ENCODE results near the gene AP1S1.

Gene AP1S1

GRCh38 chr7:101165958-101166647, 11.8 kb downstream of the AP1S1 start:
- no peak for DNase-seq (ENCODE audit: extremely low spot score)
- TF ChIP-seq ARNT (IDR thresholded peaks at IDR 0.05) (no peak), ELF4 (IDR thresholded peaks at IDR 0.05) (no peak), HDGF (IDR thresholded peaks at IDR 0.05; ENCODE audit: borderline replicate concordance) (no peak), PKNOX1 (IDR thresholded peaks at IDR 0.05) (no peak), BHLHE40 (IDR thresholded peaks at IDR 0.05; ENCODE audit: borderline replicate concordance) (no peak), FOXA1 (IDR thresholded peaks at IDR 0.05) (no peak), ZNF384 (IDR thresholded peaks at IDR 0.05) (no peak), SP1 (IDR thresholded peaks at IDR 0.05) (no peak), L3MBTL2 (conservative IDR thresholded peaks at IDR 0.05) (no peak), SUZ12 (IDR thresholded peaks at IDR 0.05) (no peak), FOXK2 (IDR thresholded peaks at IDR 0.05) (no peak), LEF1 (IDR thresholded peaks at IDR 0.05; ENCODE audit: borderline replicate concordance) (no peak), TARDBP (IDR thresholded peaks at IDR 0.05) (no peak), NFRKB (IDR thresholded peaks at IDR 0.05) (no peak), FOXM1 (IDR thresholded peaks at IDR 0.05; ENCODE audit: borderline replicate concordance) (no peak), CTBP1 (IDR thresholded peaks at IDR 0.05; ENCODE audit: borderline replicate concordance) (no peak)
- CTCF ChIA-PET: interaction anchor here (0.7 to 1.5 kb wide), 3 partner anchors 22 to 117 kb away, joined by 3 to 7 read pairs (median 3); partner anchors contain the start of gene SERPINE1
- POLR2A ChIA-PET: interaction anchor here (0.7 to 1.2 kb wide), 3 partner anchors 8 to 461 kb away, joined by 4 to 6 read pairs (median 4); partner anchors contain the start of gene POP7

GRCh38 chr7:101166648-101166908, 12.3 kb downstream of the AP1S1 start:
- TF ChIP-seq FOXM1 (IDR thresholded peaks at IDR 0.05; ENCODE audit: borderline replicate concordance): no peak
- ChIA-PET CTCF (interaction anchor here (1.1 kb wide), 1 partner anchor 116 kb away, joined by 3 read pairs; no protein-coding TSS in a partner anchor), POLR2A (no interaction called here)
- DNase-seq (ENCODE audit: extremely low spot score): no peak

- ChIA-PET POLR2A (no interaction called here), CTCF (no interaction called here)
- DNase-seq (ENCODE audit: extremely low spot score): no peak
- TF ChIP-seq FOXK2 (IDR thresholded peaks at IDR 0.05) (no peak), SP1 (IDR thresholded peaks at IDR 0.05) (no peak), L3MBTL2 (conservative IDR thresholded peaks at IDR 0.05) (no peak), ARNT (IDR thresholded peaks at IDR 0.05) (no peak), FOXA1 (IDR thresholded peaks at IDR 0.05) (no peak), LEF1 (IDR thresholded peaks at IDR 0.05; ENCODE audit: borderline replicate concordance) (no peak), ZNF384 (IDR thresholded peaks at IDR 0.05) (no peak), FOXM1 (IDR thresholded peaks at IDR 0.05; ENCODE audit: borderline replicate concordance) (no peak), NFRKB (IDR thresholded peaks at IDR 0.05) (no peak), BHLHE40 (IDR thresholded peaks at IDR 0.05; ENCODE audit: borderline replicate concordance) (no peak)
Observed at GRCh38 chr7:101166909-101167644, 12.8 kb downstream of the AP1S1 start.

GRCh38 chr7:101167645-101168411, 13.6 kb downstream of the AP1S1 start:
- no peak for DNase-seq (ENCODE audit: extremely low spot score)
- TF ChIP-seq FOXM1 (IDR thresholded peaks at IDR 0.05; ENCODE audit: borderline replicate concordance) (no peak), ZNF384 (IDR thresholded peaks at IDR 0.05) (no peak), NFRKB (IDR thresholded peaks at IDR 0.05) (no peak), SP1 (IDR thresholded peaks at IDR 0.05) (no peak), CTBP1 (IDR thresholded peaks at IDR 0.05; ENCODE audit: borderline replicate concordance) (no peak), SUZ12 (IDR thresholded peaks at IDR 0.05) (no peak), BHLHE40 (IDR thresholded peaks at IDR 0.05; ENCODE audit: borderline replicate concordance) (no peak), L3MBTL2 (conservative IDR thresholded peaks at IDR 0.05) (no peak), PKNOX1 (IDR thresholded peaks at IDR 0.05) (no peak), TARDBP (IDR thresholded peaks at IDR 0.05) (no peak)
- CTCF ChIA-PET: interaction anchor here (0.7 to 1.8 kb wide), 2 partner anchors 10 to 24 kb away, joined by 5 to 8 read pairs; no protein-coding TSS in a partner anchor
- POLR2A ChIA-PET: interaction anchor here (1.1 kb wide), 1 partner anchor 279 kb away, joined by 4 read pairs; no protein-coding TSS in a partner anchor

GRCh38 chr7:101168412-101169049, 14.3 kb downstream of the AP1S1 start:
- CTCF ChIA-PET: interaction anchor here (0.6 to 1.8 kb wide), 3 partner anchors 11 to 325 kb away, joined by 3 to 8 read pairs (median 5); no protein-coding TSS in a partner anchor
- POLR2A ChIA-PET: interaction anchor here (1.1 kb wide), 1 partner anchor 280 kb away, joined by 4 read pairs; no protein-coding TSS in a partner anchor
- no peak for DNase-seq (ENCODE audit: extremely low spot score)

More at GRCh38 chr7:101168412-101169049, 14.3 kb downstream of the AP1S1 start:
- TF ChIP-seq ZNF384 (IDR thresholded peaks at IDR 0.05) (no peak), BHLHE40 (IDR thresholded peaks at IDR 0.05; ENCODE audit: borderline replicate concordance) (no peak), PKNOX1 (IDR thresholded peaks at IDR 0.05) (no peak), NFRKB (IDR thresholded peaks at IDR 0.05) (no peak), FOXM1 (IDR thresholded peaks at IDR 0.05; ENCODE audit: borderline replicate concordance) (no peak), TARDBP (IDR thresholded peaks at IDR 0.05) (no peak), HDGF (IDR thresholded peaks at IDR 0.05; ENCODE audit: borderline replicate concordance) (no peak), CTBP1 (IDR thresholded peaks at IDR 0.05; ENCODE audit: borderline replicate concordance) (no peak), FOXK2 (IDR thresholded peaks at IDR 0.05) (no peak), ARNT (IDR thresholded peaks at IDR 0.05) (no peak), ELF4 (IDR thresholded peaks at IDR 0.05) (no peak), FOXA1 (IDR thresholded peaks at IDR 0.05) (no peak), SUZ12 (IDR thresholded peaks at IDR 0.05) (no peak), LEF1 (IDR thresholded peaks at IDR 0.05; ENCODE audit: borderline replicate concordance) (no peak), SP1 (IDR thresholded peaks at IDR 0.05) (no peak), L3MBTL2 (conservative IDR thresholded peaks at IDR 0.05) (no peak)
